HG03066 (cell line): ENCODE measurements around the gene MEIOB.
"Not testable (repeated sequence)": the region's sequence is repeated elsewhere in the genome, so short reads cannot be mapped to it uniquely, and the experiment has no call there.

ENCODE experiments used
- ATAC-seq: cut with Tn5 transposase; IDR thresholded peaks from one replicate; pipeline ENCODE4 v1.9.1; 2021; ENCODE audit warnings: low read depth; ENCODE audit not compliant: unreplicated experiment

Gene MEIOB, protein sequence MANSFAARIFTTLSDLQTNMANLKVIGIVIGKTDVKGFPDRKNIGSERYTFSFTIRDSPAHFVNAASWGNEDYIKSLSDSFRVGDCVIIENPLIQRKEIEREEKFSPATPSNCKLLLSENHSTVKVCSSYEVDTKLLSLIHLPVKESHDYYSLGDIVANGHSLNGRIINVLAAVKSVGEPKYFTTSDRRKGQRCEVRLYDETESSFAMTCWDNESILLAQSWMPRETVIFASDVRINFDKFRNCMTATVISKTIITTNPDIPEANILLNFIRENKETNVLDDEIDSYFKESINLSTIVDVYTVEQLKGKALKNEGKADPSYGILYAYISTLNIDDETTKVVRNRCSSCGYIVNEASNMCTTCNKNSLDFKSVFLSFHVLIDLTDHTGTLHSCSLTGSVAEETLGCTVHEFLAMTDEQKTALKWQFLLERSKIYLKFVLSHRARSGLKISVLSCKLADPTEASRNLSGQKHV

DNA sequence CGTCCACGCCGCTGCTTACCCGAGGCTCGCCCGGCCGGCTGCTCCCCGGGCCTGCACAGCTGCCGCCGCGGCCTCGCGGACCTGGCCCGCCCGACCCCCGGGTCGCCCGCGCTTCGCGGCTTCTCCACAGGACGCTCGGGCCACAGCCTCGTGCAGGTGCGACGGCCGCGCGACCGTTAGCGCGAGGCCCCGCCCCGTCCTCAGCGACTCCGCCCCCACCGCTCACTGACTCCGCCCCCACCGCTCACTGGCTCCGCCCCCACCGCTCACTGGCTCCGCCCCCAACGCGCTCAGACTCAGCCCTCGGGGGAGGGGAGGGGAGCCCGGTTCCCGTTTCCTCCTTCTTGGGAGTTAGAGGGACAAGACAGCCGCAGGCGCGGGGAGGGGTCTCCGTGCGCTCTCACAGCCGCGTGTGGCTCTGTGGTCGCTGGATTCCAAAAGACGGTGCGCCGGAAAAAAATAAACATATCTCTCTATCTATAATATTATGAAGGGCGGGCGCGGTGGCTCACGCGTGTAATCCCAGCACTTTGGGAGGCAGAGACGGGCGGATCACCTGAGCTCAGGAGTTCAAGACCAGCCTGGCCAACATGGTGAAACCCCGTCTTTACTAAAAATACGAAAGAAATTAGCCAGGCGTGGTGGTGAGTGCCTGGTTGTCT, at the start of gene MEIOB:
TSS of gene MEIOB (minus strand) at position 191 of the 662 bp plus-strand sequence. CDS start 3,989 bp downstream, outside the sequence.
- no peak for ATAC-seq

DNA sequence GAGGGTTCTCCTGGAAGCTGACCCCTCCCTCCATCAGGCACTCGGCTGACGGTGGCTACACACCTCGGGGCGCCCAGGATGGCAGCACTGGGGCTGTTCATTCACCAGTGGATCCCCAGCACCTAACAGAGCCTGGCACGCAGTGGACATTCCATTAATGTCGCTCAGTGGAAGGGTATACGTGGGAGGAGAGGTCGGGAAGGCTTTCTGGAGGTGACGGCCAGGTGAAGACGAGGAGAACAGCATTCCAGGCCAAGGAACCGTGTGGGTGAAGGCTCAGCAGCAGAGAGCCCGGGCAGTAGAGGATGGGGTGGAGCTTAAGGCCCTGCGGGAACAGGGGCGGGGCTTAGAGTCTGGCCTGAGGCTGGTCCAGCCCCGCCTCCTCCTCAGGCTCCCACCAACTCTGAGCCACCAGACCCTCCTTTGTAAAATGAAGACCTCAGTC, 48.8 kb upstream of the MEIOB start:
- ATAC-seq, result no peak

- ATAC-seq, result not testable (repeated sequence)
Measured at GRCh38 chr16:1920122-1920521, 48.2 kb upstream of the MEIOB start.

DNA sequence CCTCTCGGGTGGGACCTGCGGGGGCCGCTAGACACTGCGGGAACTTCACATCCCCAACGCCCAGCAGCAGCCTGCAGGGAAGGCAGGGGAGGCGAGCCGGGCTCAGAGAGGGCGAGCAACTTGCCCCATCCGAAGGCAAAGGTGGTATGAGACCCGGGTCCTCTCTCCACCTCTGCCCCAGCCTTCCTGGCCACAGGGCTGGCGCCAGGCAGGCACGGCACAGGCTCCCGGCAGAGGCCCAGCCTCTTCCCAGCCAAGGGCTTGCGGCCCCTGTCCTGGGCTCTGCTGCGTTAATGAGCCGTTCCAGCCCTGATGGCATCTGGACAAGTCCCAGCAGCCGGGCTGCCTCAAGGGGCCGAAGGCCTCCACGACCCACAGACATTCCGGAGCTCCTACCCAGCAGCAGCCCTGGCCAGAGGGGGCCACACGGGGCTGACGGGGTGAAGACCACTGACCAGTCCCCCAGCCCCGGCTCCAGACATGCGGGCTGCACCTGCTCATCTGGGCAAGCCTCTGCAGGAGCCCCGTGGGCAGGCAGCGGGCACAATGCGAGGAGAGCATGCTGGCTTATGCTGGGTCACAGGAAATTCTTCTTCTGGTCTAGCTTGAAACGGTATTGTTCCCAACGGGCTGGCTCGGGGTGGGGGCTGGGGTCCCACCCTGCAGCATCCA, 47.5 kb upstream of the MEIOB start:
- ATAC-seq, result no peak

DNA sequence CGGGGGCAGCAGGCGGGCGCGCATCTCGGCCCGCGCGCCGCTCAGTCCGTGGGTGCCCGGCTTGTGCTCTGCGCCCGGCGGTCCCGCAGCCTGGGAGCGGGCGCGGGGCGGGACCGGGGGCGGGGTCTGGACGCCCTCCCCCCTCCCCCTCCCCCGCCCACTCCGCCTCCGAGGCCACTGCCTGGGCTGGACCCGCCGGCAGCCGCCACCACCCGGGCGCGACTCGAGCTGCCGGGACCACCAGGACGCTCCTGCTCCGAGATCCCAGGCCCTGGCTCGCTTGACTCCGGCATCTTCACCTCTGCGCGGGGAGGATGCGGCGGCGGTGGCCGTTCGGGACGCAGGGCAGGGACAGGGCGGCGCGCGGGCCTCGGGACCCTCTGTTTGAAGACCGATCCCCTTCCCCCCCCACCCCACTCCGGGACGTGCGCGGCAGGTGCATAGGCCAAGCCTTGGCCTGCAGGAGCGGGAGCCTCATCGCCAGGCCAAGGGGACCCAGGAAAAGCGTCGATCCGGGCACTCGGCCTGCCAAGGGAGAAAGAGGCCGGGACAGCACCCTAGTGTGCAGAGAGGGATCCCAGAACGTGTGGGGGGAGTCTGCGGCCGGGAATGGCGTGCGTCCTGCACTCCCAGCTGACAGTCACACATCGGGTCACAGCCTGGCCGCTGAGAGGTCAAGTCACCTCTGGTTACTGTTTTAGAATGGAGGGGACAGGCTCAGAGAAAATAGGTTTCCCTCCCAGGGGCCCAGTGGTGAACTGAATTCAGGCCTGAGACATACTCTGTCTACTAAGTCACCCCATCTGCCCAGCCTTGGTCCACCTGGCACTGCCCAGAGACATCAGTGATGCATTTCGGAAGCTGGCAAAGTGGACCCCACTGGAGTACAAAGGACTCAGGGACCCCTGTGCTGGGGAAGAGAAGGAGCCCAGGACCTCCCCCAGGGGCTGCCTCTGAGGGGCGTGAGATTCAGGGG, 46.7 kb upstream of the MEIOB start, which contains the start of gene HS3ST6:
TSS of gene HS3ST6 (minus strand) at position 65 of the 976 bp plus-strand sequence. CDS start 92 bp downstream, outside the sequence.
- ATAC-seq, result no peak

GRCh38 chr16:1917665-1918350, 45.8 kb upstream of the MEIOB start:
- no peak for ATAC-seq

DNA sequence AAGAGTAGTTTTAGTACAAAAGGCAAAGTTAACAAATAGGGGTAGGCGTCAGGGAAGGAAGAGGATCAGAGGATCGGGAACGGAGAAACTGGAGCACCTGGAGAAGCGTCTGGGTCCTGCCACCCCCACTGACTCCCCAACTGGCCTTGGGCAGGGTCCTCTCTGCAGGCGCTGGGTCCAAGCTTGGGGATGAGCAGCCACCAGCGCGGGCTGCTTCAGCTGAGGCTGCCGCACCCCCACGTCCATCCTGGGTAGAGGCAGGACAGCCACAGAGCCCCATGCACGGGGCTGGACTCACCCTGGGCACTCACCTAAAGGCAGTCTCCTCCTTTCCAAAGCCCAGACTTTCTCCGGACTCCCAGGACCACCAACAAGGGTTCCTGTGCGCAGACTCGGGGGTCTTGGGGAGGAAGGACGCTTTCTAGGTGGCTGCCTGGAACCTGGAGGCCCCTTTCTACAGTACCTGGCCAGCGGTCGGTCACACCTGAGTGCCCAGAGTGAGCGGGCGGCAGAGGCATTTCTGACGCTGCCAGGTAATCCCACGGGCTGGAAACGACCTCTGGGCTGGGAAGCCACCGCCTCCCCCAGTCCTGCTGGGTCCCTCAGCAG, 45.2 kb upstream of the MEIOB start:
- no peak for ATAC-seq

DNA sequence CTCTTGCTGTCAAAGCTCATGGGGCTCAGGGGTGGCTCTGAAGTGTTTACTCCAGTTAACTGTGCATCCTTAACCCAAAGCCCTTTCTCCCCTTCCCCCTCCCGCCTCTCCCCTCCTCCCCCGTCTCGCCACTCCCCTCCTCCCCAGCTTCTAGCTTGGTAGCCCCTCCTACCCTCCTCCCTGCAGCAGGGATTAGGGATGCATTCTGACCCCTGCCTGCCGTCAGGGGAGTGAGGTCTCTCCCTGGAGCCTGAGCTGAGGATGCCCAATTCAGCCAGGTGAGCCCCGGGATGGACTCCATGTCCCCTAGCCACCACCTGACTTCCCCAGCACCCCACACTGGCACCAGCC, 44.7 kb upstream of the MEIOB start:
- ATAC-seq, result no peak

- no peak for ATAC-seq
Measured at GRCh38 chr16:1915732-1916639, 44.0 kb upstream of the MEIOB start.

DNA sequence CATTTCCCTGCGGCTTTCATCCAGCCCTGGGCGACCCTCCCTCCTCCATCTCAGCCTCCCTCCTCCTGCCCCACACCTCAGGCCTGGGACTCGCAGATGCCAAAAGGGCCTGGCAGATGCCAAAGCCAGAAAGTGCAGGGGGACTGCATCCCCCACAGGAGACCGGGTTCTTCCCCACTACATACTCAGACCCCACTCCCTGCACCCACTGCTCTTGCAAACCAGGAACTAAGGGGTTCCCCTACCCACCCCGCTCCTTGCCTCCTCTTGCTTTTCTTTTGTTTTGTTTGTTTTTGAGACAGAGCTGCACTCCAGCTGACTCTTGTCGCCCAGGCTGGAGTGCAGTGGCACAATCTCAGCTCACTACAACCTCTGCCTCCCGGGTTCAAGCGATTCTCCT, 43.0 kb upstream of the MEIOB start:
- ATAC-seq, result no peak

- ATAC-seq, result no peak
Measured at GRCh38 chr16:1914084-1914608, 42.2 kb upstream of the MEIOB start.

GRCh38 chr16:1913327-1914083, 41.5 kb upstream of the MEIOB start:
- ATAC-seq, result no peak

GRCh38 chr16:1912215-1912543, 40.2 kb upstream of the MEIOB start:
- no peak for ATAC-seq

DNA sequence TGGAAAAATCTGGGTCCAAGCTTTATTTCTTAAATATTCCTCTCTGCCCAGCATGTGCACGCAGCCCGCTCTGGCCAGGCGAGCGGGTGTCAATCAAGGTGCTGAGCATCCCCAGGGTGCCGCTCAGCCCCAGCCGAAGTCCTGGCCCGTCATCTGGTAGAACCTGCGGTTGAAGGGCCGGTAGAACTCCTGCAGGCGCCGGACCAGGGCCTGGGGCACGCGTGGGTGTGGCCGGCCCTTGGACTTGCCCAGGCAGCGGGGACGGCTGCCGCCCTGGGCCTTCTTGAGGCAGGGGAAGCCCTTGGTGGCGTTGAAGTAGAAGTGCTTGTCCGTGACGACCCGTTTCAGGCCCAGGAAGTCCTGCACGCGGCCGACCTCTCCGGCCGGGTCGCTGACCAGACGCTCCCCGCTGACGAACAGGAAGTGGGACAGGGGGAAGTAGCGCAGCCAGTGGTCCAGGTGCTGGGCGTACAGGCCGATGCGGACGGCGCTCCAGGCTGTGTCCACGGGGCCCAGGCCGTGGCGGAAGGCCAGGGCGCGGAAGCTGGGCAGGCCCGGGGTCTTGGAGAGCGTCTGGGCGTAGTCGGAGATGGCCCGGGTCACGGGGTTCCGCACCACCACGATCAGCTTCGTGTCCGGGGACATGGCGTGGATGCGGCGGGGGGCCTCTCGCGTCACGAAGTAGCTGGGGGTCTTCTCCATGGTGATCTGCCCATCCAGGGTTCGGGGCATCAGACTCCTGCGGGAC, 39.7 kb upstream of the MEIOB start:
- ATAC-seq, result no peak

DNA sequence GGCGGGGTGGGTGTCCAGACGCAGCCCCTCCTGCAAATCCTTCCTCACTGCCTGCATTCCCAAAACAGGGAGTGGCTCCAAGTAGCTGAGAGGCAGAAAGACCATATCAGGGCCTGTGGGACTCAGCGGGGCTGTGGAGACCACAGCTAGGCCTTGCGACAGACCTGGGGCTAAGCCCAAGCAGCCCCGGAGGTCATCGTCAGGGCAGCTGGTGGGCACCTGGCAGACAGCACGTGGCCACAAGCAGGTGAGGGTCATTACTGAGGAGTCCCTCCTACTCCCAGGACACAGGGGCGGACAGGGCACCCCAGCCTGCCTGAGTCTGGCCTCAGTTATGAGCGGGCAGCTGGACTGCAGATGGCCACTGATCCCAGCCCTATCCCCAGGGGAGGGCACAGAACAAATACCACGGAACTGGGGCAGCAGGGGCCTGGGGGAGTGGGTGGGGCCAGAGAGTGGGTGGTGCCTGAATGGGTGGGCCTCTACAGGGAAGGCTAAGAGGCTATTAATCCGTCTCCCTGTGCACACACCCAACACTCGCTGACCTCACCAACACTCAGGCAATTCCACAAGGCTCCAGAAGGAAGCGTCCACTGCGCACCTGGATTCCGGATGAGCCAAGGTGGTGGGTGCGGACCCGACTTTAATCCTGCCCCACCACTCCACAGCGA, 37.7 kb upstream of the MEIOB start:
- no peak for ATAC-seq

DNA sequence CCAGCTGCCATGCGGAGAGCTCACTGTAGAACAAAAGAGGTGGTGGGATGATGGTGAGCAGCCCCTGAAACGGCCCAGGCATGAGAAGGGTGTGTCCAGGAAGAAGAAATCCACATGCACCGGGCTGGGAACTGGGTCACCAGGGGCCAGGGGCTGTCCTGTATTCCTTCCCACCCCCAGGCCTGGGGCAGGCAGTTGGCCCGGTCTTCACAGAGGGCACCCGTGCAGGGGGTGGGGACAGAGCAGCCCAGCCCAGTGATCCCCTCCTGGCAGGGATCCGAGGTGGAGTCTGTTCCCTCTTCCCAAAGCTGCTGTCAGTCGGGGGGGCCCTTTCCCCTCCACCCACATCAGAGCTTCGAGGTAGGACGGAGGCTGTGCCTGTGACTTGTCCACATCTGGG, 37.0 kb upstream of the MEIOB start:
- ATAC-seq, result no peak
